Subcutaneous adipose tissue (tissue), 4 donors: ENCODE data around the gene GADD45A. TPM values are rescaled to one million over a fixed set of nuclear protein-coding genes. Genes with fewer than 3 reads are reported as not detected.

Experiments used
- CTCF ChIP-seq: fragments of 450-650 bp; IDR thresholded peaks from one replicate; pipeline ENCODE4 v1.5.1; 2016; ENCODE audit warnings: low read depth, mild to moderate bottlenecking, control low read depth, antibody characterized with exemption, moderate library complexity
- total RNA-seq, 4 donors: library from RNA; depleted of rRNA; stranded (reverse); fragments of >200 nt; gene quantifications; one replicate each; pipeline ENCODE4 v1.1.0, GENCODE V29; 2016

Gene GADD45A
- total RNA-seq, 4 donors from 2014 or later: 45.9 to 85.5 (median 66.8) TPM

DNA sequence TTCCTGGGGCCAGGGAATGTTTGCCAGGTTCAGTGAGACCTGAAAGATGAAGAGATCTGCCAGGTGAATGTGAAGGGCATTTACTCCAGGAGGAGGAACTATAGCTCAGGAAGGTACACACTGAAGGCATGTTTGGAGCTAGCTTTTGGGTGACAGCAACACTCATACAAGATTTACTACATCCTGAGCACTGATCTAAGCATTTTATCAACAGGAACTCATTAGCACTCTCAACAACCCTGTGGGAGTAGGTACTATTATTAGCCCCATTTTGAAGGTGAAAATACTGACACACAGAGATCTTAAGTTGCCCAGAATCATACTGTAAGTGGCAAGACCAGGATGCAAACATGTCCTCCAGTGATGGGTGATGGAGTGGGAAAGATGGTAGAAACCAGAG lies 6.7 kb downstream of the GADD45A start:
- TF ChIP-seq CTCF: no peak

DNA sequence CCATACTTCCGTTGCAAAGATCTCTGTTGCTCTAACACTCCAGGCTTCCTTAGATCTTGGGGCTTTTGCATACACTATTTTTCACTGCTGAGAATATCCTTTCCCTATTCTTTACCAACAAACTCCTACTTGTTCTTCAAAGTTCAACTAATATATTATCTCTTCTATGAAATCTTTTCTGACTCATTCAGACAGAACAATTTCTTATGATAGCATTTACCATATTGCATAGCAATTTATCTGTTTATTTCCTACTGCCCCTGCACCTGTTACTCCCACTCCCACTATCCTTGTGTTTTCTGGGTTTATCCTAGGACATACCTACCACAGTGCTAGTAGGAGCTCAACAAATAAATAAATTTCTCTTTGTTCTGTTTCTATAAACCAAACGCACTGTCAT lies 11.0 kb downstream of the GADD45A start:
- no peak for TF ChIP-seq CTCF

GRCh38 chr1:67696708-67697107 lies 11.7 kb downstream of the GADD45A start:
- no peak for TF ChIP-seq CTCF

GRCh38 chr1:67700220-67700619 lies 15.2 kb downstream of the GADD45A start:
- no peak for TF ChIP-seq CTCF

DNA sequence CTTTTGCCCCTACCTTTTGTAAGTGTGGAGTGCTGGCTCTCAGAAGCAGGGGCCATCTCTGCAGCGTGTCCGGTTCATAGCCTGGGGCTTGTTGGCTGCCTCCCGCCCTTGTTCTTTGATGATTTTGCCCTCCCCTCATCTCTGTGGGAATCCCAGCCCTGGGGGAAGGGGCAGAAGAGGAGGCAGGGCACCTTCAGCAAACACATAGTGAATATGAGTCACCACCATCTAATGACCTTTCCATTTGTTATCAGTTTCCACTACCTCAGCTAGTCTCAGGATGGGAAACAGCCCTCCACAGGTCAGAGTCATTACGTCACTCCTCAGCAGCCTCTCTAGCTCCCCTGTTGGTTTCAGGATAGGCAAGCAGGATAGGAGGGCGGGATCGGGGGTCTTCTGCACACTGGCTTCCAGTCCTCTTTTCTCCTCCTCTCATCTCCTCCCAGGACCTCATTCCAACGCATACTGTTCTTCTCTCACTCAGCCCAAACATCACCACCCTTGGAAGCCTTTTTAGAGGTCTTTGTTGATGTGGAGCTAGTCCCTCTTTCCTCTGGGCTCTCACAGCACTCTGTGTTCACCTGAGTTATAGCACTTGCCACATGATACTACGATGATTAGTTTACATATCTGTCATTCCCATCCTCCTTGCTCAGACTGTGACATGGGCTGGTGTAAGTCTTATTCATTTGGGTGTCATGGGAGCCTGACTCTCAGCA lies 15.8 kb downstream of the GADD45A start:
- no peak for TF ChIP-seq CTCF

DNA sequence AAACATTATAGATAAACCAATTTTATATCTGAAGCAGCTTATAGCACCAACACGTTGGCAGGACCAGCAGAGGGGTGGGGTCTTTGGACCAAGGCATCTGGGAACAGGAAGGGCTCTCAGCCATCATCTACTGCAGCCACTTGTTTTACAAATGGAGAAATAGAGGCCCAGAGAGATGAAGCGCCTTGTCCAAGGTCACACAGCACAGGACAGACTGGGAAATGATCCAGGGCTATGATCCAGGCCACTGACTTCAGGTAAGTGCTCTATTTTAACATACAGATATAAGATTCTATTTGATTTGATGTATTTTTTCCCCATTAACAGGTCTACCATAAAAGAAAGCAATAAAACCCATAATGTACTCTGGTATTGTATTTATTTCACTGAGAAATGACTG lies 16.9 kb downstream of the GADD45A start:
- no peak for TF ChIP-seq CTCF

GRCh38 chr1:67704351-67704750 lies 19.4 kb downstream of the GADD45A start:
- TF ChIP-seq CTCF: no peak
